GM21423 (cell line): Measurements from ENCODE around the gene TMEM198.

Source experiments
- ATAC-seq: cut with Tn5 transposase; IDR thresholded peaks from one replicate; pipeline ENCODE4 v1.9.1; 2021; ENCODE audit warnings: mild to moderate bottlenecking, moderate library complexity; ENCODE audit not compliant: unreplicated experiment

TMEM198 gene

GRCh38 chr2:219560893-219561178, 17.0 kb downstream of the TMEM198 start:
- ATAC-seq = no peak

- no peak for ATAC-seq
These were observed 17.6 kb downstream of the TMEM198 start for GRCh38 chr2:219561179-219562048.

GRCh38 chr2:219562049-219563020, 18.5 kb downstream of the TMEM198 start:
- ATAC-seq = no peak

- no peak for ATAC-seq
These were observed 19.6 kb downstream of the TMEM198 start for GRCh38 chr2:219563271-219563928.

- ATAC-seq = no peak
These were observed 21.6 kb downstream of the TMEM198 start for GRCh38 chr2:219565130-219566080.

GRCh38 chr2:219566640-219567039, 22.8 kb downstream of the TMEM198 start:
- no peak for ATAC-seq

- ATAC-seq = no peak
These were observed 23.3 kb downstream of the TMEM198 start for GRCh38 chr2:219567131-219567530.

- no peak for ATAC-seq
These were observed 24.0 kb downstream of the TMEM198 start for GRCh38 chr2:219567791-219568361.

GRCh38 chr2:219569041-219569440, 25.2 kb downstream of the TMEM198 start:
- ATAC-seq = no peak

GRCh38 chr2:219569635-219570034, 25.8 kb downstream of the TMEM198 start:
- no peak for ATAC-seq

GRCh38 chr2:219570194-219570923, 26.5 kb downstream of the TMEM198 start:
- no peak for ATAC-seq

GRCh38 chr2:219570924-219571310, 27.1 kb downstream of the TMEM198 start:
- no peak for ATAC-seq

- no peak for ATAC-seq
These were observed 27.7 kb downstream of the TMEM198 start, which contains the start of gene OBSL1 for GRCh38 chr2:219571311-219572236. TSS of gene OBSL1 (minus strand) at chr2:219571539. CDS start at chr2:219571232, 307 bp downstream.

GRCh38 chr2:219572237-219573001, 28.6 kb downstream of the TMEM198 start, which contains the start of gene INHA:
TSS of gene INHA (plus strand) at chr2:219572310. CDS start at chr2:219572375, 65 bp downstream.
- ATAC-seq = no peak

GRCh38 chr2:219573166-219573565, 29.3 kb downstream of the TMEM198 start:
- ATAC-seq = no peak

GRCh38 chr2:219574484-219575311, 30.9 kb downstream of the TMEM198 start:
- no peak for ATAC-seq
